Keratinocyte (primary cell): Measurements from ENCODE around the gene MYPN.

Source experiments
- EZH2 ChIP-seq: IDR thresholded peaks from one replicate; pipeline ENCODE4 v1.6.1; 2012; ENCODE audit warnings: inconsistent platforms, mild to moderate bottlenecking, low read length, moderate library complexity
- TF ChIP-seq, protein P1 (sequence below), 3 experiments: IDR thresholded peaks in 1 of 3; conservative IDR thresholded peaks in 1 of 3; optimal IDR thresholded peaks in 1 of 3; 2 replicates in 2 of 3; 3 replicates in 1 of 3; pipeline versions ENCODE3 to v1.5.1; 2011; ENCODE audit warnings: low read length in 3 of 3, mild to moderate bottlenecking in 3 of 3, moderate library complexity in 2 of 3, control low read depth in 1 of 3, inconsistent platforms in 1 of 3; ENCODE audit not compliant: insufficient read depth in 2 of 3; ENCODE audit errors: extremely low read depth in 1 of 3

DNA sequence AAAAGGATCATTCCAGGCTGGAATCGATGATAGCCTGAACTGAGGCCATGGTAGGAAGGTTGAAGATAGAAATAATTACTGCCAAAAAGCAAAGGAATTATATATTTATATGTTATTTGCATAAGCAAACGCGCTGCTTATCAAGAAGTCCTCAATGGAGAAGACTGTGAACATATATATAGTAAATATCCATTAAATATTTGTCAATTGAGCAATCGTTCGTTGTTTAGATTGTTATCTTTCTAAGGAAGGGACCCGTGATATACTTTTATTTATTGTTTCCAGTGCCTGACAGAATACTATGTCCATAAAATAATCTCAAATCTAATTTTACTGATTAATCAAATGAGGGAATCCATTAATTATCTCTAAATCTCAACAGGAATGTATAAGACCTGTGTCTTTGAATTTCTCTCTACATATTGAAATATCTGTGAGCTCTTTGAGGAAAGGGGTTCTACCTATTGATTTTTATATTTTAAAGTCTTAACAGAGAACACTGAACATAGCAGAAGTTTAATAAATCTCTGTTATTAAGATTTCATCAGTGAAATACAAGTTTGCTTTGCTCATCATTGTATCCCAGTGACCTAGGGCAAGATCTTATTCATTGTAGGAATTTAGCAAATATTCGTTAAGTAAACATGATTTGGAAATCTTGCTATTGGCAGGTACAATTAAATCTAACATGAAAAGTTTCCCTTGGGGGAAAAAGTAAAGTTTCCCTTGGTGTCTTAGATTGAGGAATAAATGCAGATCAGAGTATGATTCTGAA is 22.2 kb upstream of the MYPN start:
- TF ChIP-seq, protein P1, sequence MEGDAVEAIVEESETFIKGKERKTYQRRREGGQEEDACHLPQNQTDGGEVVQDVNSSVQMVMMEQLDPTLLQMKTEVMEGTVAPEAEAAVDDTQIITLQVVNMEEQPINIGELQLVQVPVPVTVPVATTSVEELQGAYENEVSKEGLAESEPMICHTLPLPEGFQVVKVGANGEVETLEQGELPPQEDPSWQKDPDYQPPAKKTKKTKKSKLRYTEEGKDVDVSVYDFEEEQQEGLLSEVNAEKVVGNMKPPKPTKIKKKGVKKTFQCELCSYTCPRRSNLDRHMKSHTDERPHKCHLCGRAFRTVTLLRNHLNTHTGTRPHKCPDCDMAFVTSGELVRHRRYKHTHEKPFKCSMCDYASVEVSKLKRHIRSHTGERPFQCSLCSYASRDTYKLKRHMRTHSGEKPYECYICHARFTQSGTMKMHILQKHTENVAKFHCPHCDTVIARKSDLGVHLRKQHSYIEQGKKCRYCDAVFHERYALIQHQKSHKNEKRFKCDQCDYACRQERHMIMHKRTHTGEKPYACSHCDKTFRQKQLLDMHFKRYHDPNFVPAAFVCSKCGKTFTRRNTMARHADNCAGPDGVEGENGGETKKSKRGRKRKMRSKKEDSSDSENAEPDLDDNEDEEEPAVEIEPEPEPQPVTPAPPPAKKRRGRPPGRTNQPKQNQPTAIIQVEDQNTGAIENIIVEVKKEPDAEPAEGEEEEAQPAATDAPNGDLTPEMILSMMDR (optimal IDR thresholded peaks at IDR 0.05 in 1 of 3, IDR thresholded peaks at IDR 0.05 in 1 of 3, conservative IDR thresholded peaks at IDR 0.05 in 1 of 3; ENCODE audit: extremely low read depth in 1 of 3, insufficient read depth in 2 of 3, low read length in 3 of 3) = no peak
- no peak for TF ChIP-seq EZH2
